ENCODE results near the gene ABCB6.
"Not testable (repeated sequence)": the region's sequence is repeated elsewhere in the genome, so short reads cannot be mapped to it uniquely, and the experiment has no call there.

ABCB6 gene

GRCh38 chr2:219210196-219210885, 8.4 kb downstream of the ABCB6 start:
- Histone ChIP-seq H3K27ac (ENCODE audit: low read depth, low read length, severe bottlenecking) (no peak overlapping the region), H3K4me1 (ENCODE audit: control insufficient read depth, insufficient read depth, low read length, poor library complexity, severe bottlenecking) (peaks cover 7% of the 10 kb centered on the region), H3K36me3 (ENCODE audit: control insufficient read depth, insufficient read depth, low read length) (peaks cover 59% of the 10 kb centered on the region), H3K9me3 (ENCODE audit: control insufficient read depth, low read length) (no peaks in the 10 kb centered on the region), H3K4me3 (ENCODE audit: extremely low read depth, insufficient read depth, low read length, poor library complexity, severe bottlenecking) (no peak overlapping the region)
- WGBS, 2 experiments (ENCODE audit: insufficient coverage in 2 of 2): 97 to 98% methylated on average over 14 to 24 of the region's 24 CpGs

- WGBS, 2 experiments (ENCODE audit: insufficient coverage in 2 of 2): 91 to 96% methylated on average over 11 of the region's 18 CpGs
- Histone ChIP-seq H3K36me3 (ENCODE audit: control insufficient read depth, insufficient read depth, low read length) (peaks cover 52% of the 10 kb centered on the region), H3K9me3 (ENCODE audit: control insufficient read depth, low read length) (no peaks in the 10 kb centered on the region), H3K4me1 (ENCODE audit: control insufficient read depth, insufficient read depth, low read length, poor library complexity, severe bottlenecking) (peaks cover 7% of the 10 kb centered on the region), H3K27ac (ENCODE audit: low read depth, low read length, severe bottlenecking) (no peak overlapping the region), H3K4me3 (ENCODE audit: extremely low read depth, insufficient read depth, low read length, poor library complexity, severe bottlenecking) (no peak overlapping the region)
Observed at GRCh38 chr2:219209236-219210195, 9.2 kb downstream of the ABCB6 start.

DNA sequence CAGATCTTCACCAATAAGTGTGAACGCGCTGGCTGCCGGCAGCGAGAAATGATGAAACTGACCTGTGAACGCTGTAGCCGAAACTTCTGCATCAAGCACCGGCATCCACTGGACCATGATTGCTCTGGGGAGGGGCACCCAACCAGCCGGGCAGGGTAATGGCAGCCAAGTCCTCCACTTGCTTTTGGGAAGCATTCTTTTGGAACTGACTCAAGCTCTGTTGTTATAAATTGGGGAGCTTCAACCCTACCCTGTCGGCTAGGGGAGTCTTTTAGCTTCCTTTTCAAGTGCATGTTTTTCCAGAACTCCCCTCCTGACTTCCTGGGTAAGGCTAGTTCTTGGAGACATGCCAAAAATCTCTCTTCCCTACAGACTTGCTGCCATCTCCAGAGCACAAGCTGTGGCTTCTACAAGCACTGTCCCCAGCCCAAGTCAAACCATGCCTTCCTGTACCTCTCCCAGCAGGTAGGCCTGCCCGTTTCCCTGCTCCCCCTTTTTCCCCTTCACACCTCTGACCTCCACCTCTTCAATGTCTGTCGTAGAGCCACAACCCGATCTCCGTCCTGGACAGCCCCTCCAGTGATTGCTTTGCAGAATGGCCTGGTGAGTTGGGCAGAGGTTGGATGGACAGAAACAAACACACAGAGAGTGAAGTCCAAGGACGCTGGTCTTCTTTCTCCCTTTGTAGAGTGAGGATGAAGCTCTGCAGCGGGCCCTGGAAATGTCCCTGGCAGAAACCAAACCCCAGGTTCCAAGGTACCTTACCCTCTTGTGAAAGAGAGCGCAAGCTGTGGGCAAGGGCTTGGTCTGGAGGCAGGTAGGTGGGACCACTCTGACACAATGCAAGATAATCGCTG, 10.6 kb downstream of the ABCB6 start:
- Histone ChIP-seq H3K27ac (ENCODE audit: low read depth, low read length, severe bottlenecking) (no peak overlapping the region), H3K36me3 (ENCODE audit: control insufficient read depth, insufficient read depth, low read length) (peaks cover 38% of the 10 kb centered on the region), H3K4me1 (ENCODE audit: control insufficient read depth, insufficient read depth, low read length, poor library complexity, severe bottlenecking) (peaks cover 7% of the 10 kb centered on the region), H3K4me3 (ENCODE audit: extremely low read depth, insufficient read depth, low read length, poor library complexity, severe bottlenecking) (no peak overlapping the region), H3K9me3 (ENCODE audit: control insufficient read depth, low read length) (no peaks in the 10 kb centered on the region)
- whole genome bisulfite sequencing, 2 experiments (ENCODE audit: insufficient coverage in 2 of 2): 90 to 97% methylated on average over 12 to 13 of the region's 17 CpGs

GRCh38 chr2:219207134-219207883, 11.4 kb downstream of the ABCB6 start:
- no peak overlapping the region for H3K27ac ChIP-seq (ENCODE audit: low read depth, low read length, severe bottlenecking)
- peaks cover 30% of the 10 kb centered on the region for H3K36me3 ChIP-seq (ENCODE audit: control insufficient read depth, insufficient read depth, low read length)
- H3K9me3 ChIP-seq (ENCODE audit: control insufficient read depth, low read length): no peaks in the 10 kb centered on the region
- peak overlapping the region; percentile 58 for H3K4me3 ChIP-seq (ENCODE audit: extremely low read depth, insufficient read depth, low read length, poor library complexity, severe bottlenecking)
- peaks cover 7% of the 10 kb centered on the region for H3K4me1 ChIP-seq (ENCODE audit: control insufficient read depth, insufficient read depth, low read length, poor library complexity, severe bottlenecking)
- 39 to 48% methylated on average over 13 to 16 of the region's 22 CpGs for WGBS, 2 experiments (ENCODE audit: insufficient coverage in 2 of 2)

- 1% methylated on average over 42 to 52 of the region's 76 CpGs for WGBS, 2 experiments (ENCODE audit: insufficient coverage in 2 of 2)
- H3K4me1 ChIP-seq (ENCODE audit: control insufficient read depth, insufficient read depth, low read length, poor library complexity, severe bottlenecking): peaks cover 7% of the 10 kb centered on the region
- H3K36me3 ChIP-seq (ENCODE audit: control insufficient read depth, insufficient read depth, low read length): peaks cover 26% of the 10 kb centered on the region
- H3K27ac ChIP-seq (ENCODE audit: low read depth, low read length, severe bottlenecking): peak within 1 kb of the TSS; percentile 84
- peak within 1 kb of the TSS; percentile 58 for H3K4me3 ChIP-seq (ENCODE audit: extremely low read depth, insufficient read depth, low read length, poor library complexity, severe bottlenecking)
- no peaks in the 10 kb centered on the region for H3K9me3 ChIP-seq (ENCODE audit: control insufficient read depth, low read length)
Observed at GRCh38 chr2:219206328-219207133, 12.2 kb downstream of the ABCB6 start, which contains the start of gene ZFAND2B. Gene ZFAND2B (plus strand): TSS chr2:219206782. CDS start chr2:219206988, 206 bp downstream.

- H3K9me3 ChIP-seq (ENCODE audit: control insufficient read depth, low read length): no peaks in the 10 kb centered on the region
- peaks cover 23% of the 10 kb centered on the region for H3K36me3 ChIP-seq (ENCODE audit: control insufficient read depth, insufficient read depth, low read length)
- peaks cover 7% of the 10 kb centered on the region for H3K4me1 ChIP-seq (ENCODE audit: control insufficient read depth, insufficient read depth, low read length, poor library complexity, severe bottlenecking)
- H3K27ac ChIP-seq (ENCODE audit: low read depth, low read length, severe bottlenecking): peak overlapping the region; percentile 84
- 32 to 36% methylated on average over 6 of the region's 7 CpGs for WGBS, 2 experiments (ENCODE audit: insufficient coverage in 2 of 2)
- peak overlapping the region; percentile 58 for H3K4me3 ChIP-seq (ENCODE audit: extremely low read depth, insufficient read depth, low read length, poor library complexity, severe bottlenecking)
Observed at GRCh38 chr2:219205981-219206327, 12.8 kb downstream of the ABCB6 start.

DNA sequence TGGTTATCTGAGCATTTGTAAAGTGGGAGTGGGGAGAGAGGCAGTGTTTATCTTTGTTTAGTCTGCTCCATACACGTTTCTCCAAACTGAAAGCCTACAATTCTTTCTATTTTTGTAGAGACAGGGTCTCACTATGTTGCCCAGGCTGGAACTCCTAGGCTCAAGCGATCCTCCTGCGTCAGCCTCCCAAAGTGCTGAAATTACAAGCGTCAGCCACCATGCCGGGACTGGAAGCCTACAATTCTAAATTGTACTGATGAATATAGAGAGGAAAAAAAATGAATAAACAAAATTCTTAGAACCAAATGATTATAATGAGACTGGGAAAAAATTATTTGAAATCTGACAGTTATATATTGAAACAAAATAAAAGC, 13.6 kb downstream of the ABCB6 start:
- 100% methylated on average over 1 of the region's 5 CpGs; no CpG with 5 or more reads in 1 of the 2 experiments for WGBS, 2 experiments (ENCODE audit: insufficient coverage in 2 of 2)
- H3K9me3 ChIP-seq (ENCODE audit: control insufficient read depth, low read length): no peaks in the 10 kb centered on the region
- peaks cover 20% of the 10 kb centered on the region for H3K36me3 ChIP-seq (ENCODE audit: control insufficient read depth, insufficient read depth, low read length)
- H3K4me3 ChIP-seq (ENCODE audit: extremely low read depth, insufficient read depth, low read length, poor library complexity, severe bottlenecking): no peak overlapping the region
- no peak overlapping the region for H3K27ac ChIP-seq (ENCODE audit: low read depth, low read length, severe bottlenecking)
- peaks cover 7% of the 10 kb centered on the region for H3K4me1 ChIP-seq (ENCODE audit: control insufficient read depth, insufficient read depth, low read length, poor library complexity, severe bottlenecking)

- peaks cover 7% of the 10 kb centered on the region for H3K4me1 ChIP-seq (ENCODE audit: control insufficient read depth, insufficient read depth, low read length, poor library complexity, severe bottlenecking)
- H3K27ac ChIP-seq (ENCODE audit: low read depth, low read length, severe bottlenecking): no peak overlapping the region
- H3K9me3 ChIP-seq (ENCODE audit: control insufficient read depth, low read length): no peaks in the 10 kb centered on the region
- 90 to 100% methylated on average over 2 to 6 of the region's 7 CpGs for WGBS, 2 experiments (ENCODE audit: insufficient coverage in 2 of 2)
- no peak overlapping the region for H3K4me3 ChIP-seq (ENCODE audit: extremely low read depth, insufficient read depth, low read length, poor library complexity, severe bottlenecking)
- H3K36me3 ChIP-seq (ENCODE audit: control insufficient read depth, insufficient read depth, low read length): peaks cover 17% of the 10 kb centered on the region
Observed at GRCh38 chr2:219204425-219205164, 14.2 kb downstream of the ABCB6 start.

- WGBS, 2 experiments (ENCODE audit: insufficient coverage in 2 of 2): 97 to 100% methylated on average over 3 to 14 of the region's 21 CpGs
Observed at GRCh38 chr2:219201331-219201730, 17.4 kb downstream of the ABCB6 start.

More at GRCh38 chr2:219201331-219201730, 17.4 kb downstream of the ABCB6 start:
- not testable (repeated sequence) for H3K4me3 ChIP-seq (ENCODE audit: extremely low read depth, insufficient read depth, low read length, poor library complexity, severe bottlenecking); H3K27ac ChIP-seq (ENCODE audit: low read depth, low read length, severe bottlenecking); H3K4me1 ChIP-seq (ENCODE audit: control insufficient read depth, insufficient read depth, low read length, poor library complexity, severe bottlenecking); H3K9me3 ChIP-seq (ENCODE audit: control insufficient read depth, low read length); H3K36me3 ChIP-seq (ENCODE audit: control insufficient read depth, insufficient read depth, low read length)
